ENCODE results near the gene CLP1.

DNA sequence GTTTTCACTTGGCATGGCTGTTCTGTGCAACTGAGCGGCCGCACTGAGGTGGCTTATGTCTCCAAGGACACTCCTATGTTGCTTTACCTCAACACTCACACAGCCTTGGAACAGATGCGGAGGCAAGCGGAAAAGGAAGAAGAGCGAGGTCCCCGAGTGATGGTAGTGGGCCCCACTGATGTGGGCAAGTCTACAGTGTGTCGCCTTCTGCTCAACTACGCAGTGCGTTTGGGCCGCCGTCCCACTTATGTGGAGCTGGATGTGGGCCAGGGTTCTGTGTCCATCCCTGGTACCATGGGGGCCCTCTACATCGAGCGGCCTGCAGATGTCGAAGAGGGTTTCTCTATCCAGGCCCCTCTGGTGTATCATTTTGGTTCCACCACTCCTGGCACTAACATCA lies 2.1 kb downstream of the CLP1 start:
- TF ChIP-seq POLR2A (IDR thresholded peaks at IDR 0.05; ENCODE audit: low read depth, low read length) (no peak), TAF1 (IDR thresholded peaks at IDR 0.05; ENCODE audit: low read depth, low read length) (no peak), POLR2AphosphoS5 (IDR thresholded peaks at IDR 0.05; ENCODE audit: low read depth, low read length) (no peak), PAX5 (IDR thresholded peaks at IDR 0.05; ENCODE audit: insufficient read depth, low read length, severe bottlenecking) (no peak), SPI1 (IDR thresholded peaks at IDR 0.05; ENCODE audit: low read depth, low read length) (no peak)

Data from GM12891 (cell line).